ENCODE data around the gene CABP4. TPM values are rescaled to one million over a fixed set of nuclear protein-coding genes. Genes with fewer than 3 reads are reported as not detected.

The CABP4 gene
- total RNA-seq, 1 experiment from 2014 or later = not detected

- Histone ChIP-seq H3K36me3 (replicated peaks; ENCODE audit: control insufficient read depth, insufficient read depth, low read length) (peaks cover 6% of the 10 kb centered on the region), H3K4me3 (ENCODE audit: insufficient read depth, low read depth, low read length) (no peak overlapping the region), H3K27me3 (ENCODE audit: control insufficient read depth, insufficient read depth, low read length) (no peaks in the 10 kb centered on the region)
- DNase-seq = peak; percentile 55
Observed at GRCh38 chr11:67497656-67498291, 42.6 kb downstream of the CABP4 start.

GRCh38 chr11:67498544-67498972, 43.4 kb downstream of the CABP4 start:
- DNase-seq = no peak
- Histone ChIP-seq H3K4me3 (ENCODE audit: insufficient read depth, low read depth, low read length) (no peak overlapping the region), H3K36me3 (replicated peaks; ENCODE audit: control insufficient read depth, insufficient read depth, low read length) (peaks cover 6% of the 10 kb centered on the region), H3K27me3 (ENCODE audit: control insufficient read depth, insufficient read depth, low read length) (peaks cover 2% of the 10 kb centered on the region; the same call in 1 of the 2 replicates)

- Histone ChIP-seq H3K36me3 (replicated peaks; ENCODE audit: control insufficient read depth, insufficient read depth, low read length) (peaks cover 6% of the 10 kb centered on the region), H3K4me3 (ENCODE audit: insufficient read depth, low read depth, low read length) (no peak overlapping the region), H3K27me3 (ENCODE audit: control insufficient read depth, insufficient read depth, low read length) (peaks cover 6% of the 10 kb centered on the region; the same call in 1 of the 2 replicates)
- peak; percentile 55 for DNase-seq
Observed at GRCh38 chr11:67499808-67500483, 44.8 kb downstream of the CABP4 start.

GRCh38 chr11:67500484-67500821, 45.3 kb downstream of the CABP4 start:
- Histone ChIP-seq H3K27me3 (ENCODE audit: control insufficient read depth, insufficient read depth, low read length) (peaks cover 6% of the 10 kb centered on the region; the same call in 1 of the 2 replicates), H3K36me3 (replicated peaks; ENCODE audit: control insufficient read depth, insufficient read depth, low read length) (peaks cover 6% of the 10 kb centered on the region), H3K4me3 (ENCODE audit: insufficient read depth, low read depth, low read length) (no peak overlapping the region)
- no peak for DNase-seq

- Histone ChIP-seq H3K4me3 (ENCODE audit: insufficient read depth, low read depth, low read length) (no peak overlapping the region), H3K36me3 (replicated peaks; ENCODE audit: control insufficient read depth, insufficient read depth, low read length) (peaks cover 6% of the 10 kb centered on the region), H3K27me3 (ENCODE audit: control insufficient read depth, insufficient read depth, low read length) (peaks cover 6% of the 10 kb centered on the region; the same call in 1 of the 2 replicates)
- DNase-seq = peak; percentile 22
Observed at GRCh38 chr11:67500831-67501715, 45.9 kb downstream of the CABP4 start.

GRCh38 chr11:67501854-67502253, 46.7 kb downstream of the CABP4 start:
- DNase-seq = peak; percentile 23
- Histone ChIP-seq H3K36me3 (replicated peaks; ENCODE audit: control insufficient read depth, insufficient read depth, low read length) (peaks cover 5% of the 10 kb centered on the region), H3K4me3 (ENCODE audit: insufficient read depth, low read depth, low read length) (no peak overlapping the region), H3K27me3 (ENCODE audit: control insufficient read depth, insufficient read depth, low read length) (peaks cover 6% of the 10 kb centered on the region; the same call in 1 of the 2 replicates)

- peak; percentile 54 for DNase-seq
- peaks cover 4% of the 10 kb centered on the region for H3K36me3 ChIP-seq (replicated peaks; ENCODE audit: control insufficient read depth, insufficient read depth, low read length)
- no peak overlapping the region for H3K4me3 ChIP-seq (ENCODE audit: insufficient read depth, low read depth, low read length)
- H3K27me3 ChIP-seq (ENCODE audit: control insufficient read depth, insufficient read depth, low read length) = peaks cover 6% of the 10 kb centered on the region; the same call in 1 of the 2 replicates
Observed at GRCh38 chr11:67502328-67502979, 47.3 kb downstream of the CABP4 start.

GRCh38 chr11:67503119-67504004, 48.2 kb downstream of the CABP4 start:
- DNase-seq = no peak
- H3K36me3 ChIP-seq (replicated peaks; ENCODE audit: control insufficient read depth, insufficient read depth, low read length) = peaks cover 4% of the 10 kb centered on the region
- peaks cover 6% of the 10 kb centered on the region; the same call in 1 of the 2 replicates for H3K27me3 ChIP-seq (ENCODE audit: control insufficient read depth, insufficient read depth, low read length)
- H3K4me3 ChIP-seq (ENCODE audit: insufficient read depth, low read depth, low read length) = peak overlapping the region; percentile 85

GRCh38 chr11:67504005-67504949, 49.1 kb downstream of the CABP4 start:
- peak; percentile 94 for DNase-seq
- Histone ChIP-seq H3K4me3 (ENCODE audit: insufficient read depth, low read depth, low read length) (peak overlapping the region; percentile 85), H3K36me3 (replicated peaks; ENCODE audit: control insufficient read depth, insufficient read depth, low read length) (peaks cover 4% of the 10 kb centered on the region), H3K27me3 (ENCODE audit: control insufficient read depth, insufficient read depth, low read length) (peaks cover 6% of the 10 kb centered on the region; the same call in 1 of the 2 replicates)

- Histone ChIP-seq H3K36me3 (replicated peaks; ENCODE audit: control insufficient read depth, insufficient read depth, low read length) (peaks cover 4% of the 10 kb centered on the region), H3K4me3 (ENCODE audit: insufficient read depth, low read depth, low read length) (peak within 1 kb of the TSS; percentile 85), H3K27me3 (ENCODE audit: control insufficient read depth, insufficient read depth, low read length) (peaks cover 6% of the 10 kb centered on the region; the same call in 1 of the 2 replicates)
- peak; percentile 97 for DNase-seq
Observed at GRCh38 chr11:67504950-67505581, 49.9 kb downstream of the CABP4 start, which contains the start of gene PITPNM1. TSS of gene PITPNM1 (minus strand) at chr11:67505363. CDS start at chr11:67504180, 1,183 bp downstream.

GRCh38 chr11:67505605-67506396, 50.6 kb downstream of the CABP4 start:
- H3K36me3 ChIP-seq (replicated peaks; ENCODE audit: control insufficient read depth, insufficient read depth, low read length) = peaks cover 4% of the 10 kb centered on the region
- DNase-seq = peak; percentile 96
- H3K4me3 ChIP-seq (ENCODE audit: insufficient read depth, low read depth, low read length) = peak overlapping the region; percentile 4; the same call in 1 of the 2 replicates
- H3K27me3 ChIP-seq (ENCODE audit: control insufficient read depth, insufficient read depth, low read length) = peaks cover 7% of the 10 kb centered on the region; the same call in 1 of the 2 replicates

Data from H7 (cell line).